H9 (cell line): ENCODE data around the gene FAM3D. TPM values are rescaled to one million over a fixed set of nuclear protein-coding genes. Genes with fewer than 3 reads are reported as not detected.
"Not testable (repeated sequence)": the region's sequence is repeated elsewhere in the genome, so short reads cannot be mapped to it uniquely, and the experiment has no call there.

ENCODE experiments used
- DNase-seq: peaks from one replicate; pipeline ENCODE4 v3.0.0-alpha.2; 2017
- H2AFZ ChIP-seq: one replicate; pipeline ENCODE4 v1.6.1; 2013; ENCODE audit warnings: mild to moderate bottlenecking, low read length, control low read depth, moderate library complexity
- H2AK5ac ChIP-seq: 2 replicates; pipeline ENCODE4 v1.6.1; 2013; ENCODE audit warnings: low read length, control low read depth, mixed read lengths; ENCODE audit not compliant: insufficient read length
- H2BK120ac ChIP-seq: one replicate; pipeline ENCODE4 v1.6.1; 2013; ENCODE audit warnings: low read depth, mild to moderate bottlenecking, low read length, control low read depth, inconsistent platforms; ENCODE audit not compliant: poor library complexity, severe bottlenecking
- H2BK12ac ChIP-seq: 2 replicates; pipeline ENCODE4 v1.6.1; 2013; ENCODE audit warnings: low read length, control low read depth, mixed read lengths, low read depth; ENCODE audit not compliant: insufficient read length
- H2BK15ac ChIP-seq: 2 replicates; pipeline ENCODE4 v1.6.1; 2013; ENCODE audit warnings: low read depth, low read length, control low read depth
- H2BK20ac ChIP-seq: one replicate; pipeline ENCODE4 v1.6.1; 2013; ENCODE audit warnings: low read depth, mild to moderate bottlenecking, low read length, control low read depth, inconsistent platforms; ENCODE audit not compliant: poor library complexity, severe bottlenecking
- H2BK5ac ChIP-seq: 2 replicates; pipeline ENCODE4 v1.6.1; 2013; ENCODE audit warnings: low read length, control low read depth, mixed read lengths; ENCODE audit not compliant: insufficient read length
- H3K14ac ChIP-seq: 2 replicates; pipeline ENCODE4 v1.6.1; 2013; ENCODE audit warnings: low read length, control low read depth; ENCODE audit not compliant: insufficient read depth
- H3K18ac ChIP-seq: 2 replicates; pipeline ENCODE4 v1.6.1; 2013; ENCODE audit warnings: low read depth, mild to moderate bottlenecking, mixed read lengths, low read length, control low read depth; ENCODE audit not compliant: insufficient read length
- H3K23ac ChIP-seq: 2 replicates; pipeline ENCODE4 v1.6.1; 2013; ENCODE audit warnings: low read length, control low read depth, mixed read lengths, low read depth; ENCODE audit not compliant: insufficient read length
- H3K23me2 ChIP-seq: 2 replicates; pipeline ENCODE4 v1.6.1; 2013; ENCODE audit warnings: low read depth, mild to moderate bottlenecking, mixed read lengths, low read length, control low read depth; ENCODE audit not compliant: insufficient read length, poor library complexity, severe bottlenecking
- H3K27ac ChIP-seq: 2 replicates; pipeline ENCODE4 v1.5.1; 2013; ENCODE audit warnings: low read length, control low read depth, mixed read lengths, low read depth; ENCODE audit not compliant: insufficient read length
- H3K27me3 ChIP-seq: 2 replicates; pipeline ENCODE4 v1.6.1; 2013; ENCODE audit warnings: low read length, control low read depth, inconsistent platforms; ENCODE audit not compliant: insufficient read depth
- H3K4ac ChIP-seq: 2 replicates; pipeline ENCODE4 v1.6.1; 2013; ENCODE audit warnings: low read depth, mild to moderate bottlenecking, control low read depth, inconsistent platforms, low read length, moderate library complexity
- H3K4me1 ChIP-seq: 2 replicates; pipeline ENCODE4 v1.6.1; 2013; ENCODE audit warnings: low read length, control low read depth, inconsistent platforms; ENCODE audit not compliant: insufficient read depth
- H3K4me2 ChIP-seq: 2 replicates; pipeline ENCODE4 v1.6.1; 2013; ENCODE audit warnings: low read length, control low read depth, mixed read lengths; ENCODE audit not compliant: insufficient read length, insufficient read depth
- H3K56ac ChIP-seq: 2 replicates; pipeline ENCODE4 v1.6.1; 2013; ENCODE audit warnings: low read depth, mild to moderate bottlenecking, mixed read lengths, low read length, control low read depth; ENCODE audit not compliant: insufficient read length
- H3K79me1 ChIP-seq: 2 replicates; pipeline ENCODE4 v1.6.1; 2013; ENCODE audit warnings: low read depth, mild to moderate bottlenecking, moderate library complexity, low read length, control low read depth, inconsistent platforms; ENCODE audit not compliant: insufficient read depth, poor library complexity, severe bottlenecking
- H3K79me2 ChIP-seq: 2 replicates; pipeline ENCODE4 v1.6.1; 2013; ENCODE audit warnings: low read length, control low read depth, inconsistent platforms; ENCODE audit not compliant: insufficient read depth
- H3K9ac ChIP-seq: 2 replicates; pipeline ENCODE4 v1.6.1; 2013; ENCODE audit warnings: low read length, control low read depth, mixed read lengths; ENCODE audit not compliant: insufficient read length; ENCODE audit errors: extremely low read depth
- H3K9me3 ChIP-seq: one replicate; pipeline ENCODE4 v1.6.1; 2013; ENCODE audit warnings: low read depth, low read length, inconsistent platforms; ENCODE audit not compliant: control insufficient read depth
- H3T11ph ChIP-seq: one replicate; pipeline ENCODE4 v1.6.1; 2013; ENCODE audit warnings: mild to moderate bottlenecking, low read length, control low read depth, inconsistent platforms
- H4K20me1 ChIP-seq: one replicate; pipeline ENCODE4 v1.6.1; 2013; ENCODE audit not compliant: control insufficient read depth, insufficient read length, insufficient read depth
- H4K5ac ChIP-seq: 2 replicates; pipeline ENCODE4 v1.6.1; 2013; ENCODE audit warnings: low read depth, mild to moderate bottlenecking, mixed read lengths, low read length, control low read depth; ENCODE audit not compliant: insufficient read length
- H4K8ac ChIP-seq: replicated peaks from 2 replicates; pipeline ENCODE4 v1.6.1; 2013; ENCODE audit warnings: low read length, control low read depth, mixed read lengths, low read depth; ENCODE audit not compliant: insufficient read length
- H4K91ac ChIP-seq: 2 replicates; pipeline ENCODE4 v1.6.1; 2013; ENCODE audit warnings: low read depth, mild to moderate bottlenecking, moderate library complexity, mixed read lengths, low read length, control low read depth; ENCODE audit not compliant: insufficient read length
- H3K27ac Mint-ChIP-seq, 3 experiments: 2 replicates in 2 of 3; 3 replicates in 1 of 3; pipeline ENCODE4 v1.8.0; 2020 to 2021; ENCODE audit warnings: mixed read lengths in 3 of 3, mild to moderate bottlenecking in 1 of 3, moderate library complexity in 1 of 3
- H3K27me3 Mint-ChIP-seq: 2 replicates; pipeline ENCODE4 v1.8.0; 2021; ENCODE audit warnings: low read depth, mild to moderate bottlenecking, moderate library complexity, mixed read lengths
- H3K36me3 Mint-ChIP-seq, 3 experiments: 2 replicates in 2 of 3; 3 replicates in 1 of 3; pipeline ENCODE4 v1.8.0; 2020 to 2021; ENCODE audit warnings: low read depth in 3 of 3, mixed read lengths in 3 of 3; ENCODE audit not compliant: insufficient read depth in 1 of 3
- H3K4me1 Mint-ChIP-seq, 2 experiments: 2 replicates each; pipeline ENCODE4 v1.8.0; 2020; ENCODE audit warnings: mixed read lengths in 2 of 2
- H3K4me3 Mint-ChIP-seq, 2 experiments: 2 replicates in 1 of 2; 3 replicates in 1 of 2; pipeline ENCODE4 v1.8.0; 2020 to 2021; ENCODE audit warnings: mild to moderate bottlenecking in 2 of 2, mixed read lengths in 2 of 2, moderate library complexity in 1 of 2
- H3K9me3 Mint-ChIP-seq, 2 experiments: 2 replicates in 1 of 2; 3 replicates in 1 of 2; pipeline ENCODE4 v1.8.0; 2020; ENCODE audit warnings: mild to moderate bottlenecking in 2 of 2, mixed read lengths in 2 of 2, moderate library complexity in 1 of 2
- CTCF ChIP-seq: fragments of 200-600 bp; sonication (generic); conservative IDR thresholded peaks from 3 replicates; pipeline ENCODE4 v1.8.0; 2021; ENCODE audit warnings: antibody characterized with exemption, mild to moderate bottlenecking
- WGBS: extraction: QIAGEN DNeasy Blood & Tissue Kit; methylation state at CpG from one replicate; pipeline ENCODE4 v1.1.7; 2013; ENCODE audit warnings: missing lambda C conversion rate, low lambda C conversion rate, mixed read lengths; ENCODE audit not compliant: insufficient read length; ENCODE audit errors: extremely low coverage; 5-methylcytosine and 5-hydroxymethylcytosine counted together
- total RNA-seq: library from RNA; stranded (reverse); gene quantifications from 2 replicates; pipeline ENCODE4 v1.2.1, GENCODE V29; 2021

FAM3D gene
- total RNA-seq, 1 experiment from 2014 or later, result not detected

GRCh38 chr3:58711871-58712270 lies 45.3 kb upstream of the FAM3D start:
- no peak overlapping the region for H3K4me2 ChIP-seq
- no peaks in the 10 kb centered on the region for H3K23me2 ChIP-seq
- no peaks in the 10 kb centered on the region; a peak in 2 of 7 replicates for H3K36me3 Mint-ChIP-seq
- H3K27me3 ChIP-seq, result no peaks in the 10 kb centered on the region
- no peak overlapping the region; a peak in 1 of 7 replicates for H3K27ac Mint-ChIP-seq
- no peak overlapping the region for H2BK120ac ChIP-seq
- H4K91ac ChIP-seq, result no peak overlapping the region
- no peak for DNase-seq
- H3K23ac ChIP-seq, result no peak overlapping the region
- no peaks in the 10 kb centered on the region for H4K20me1 ChIP-seq
- no peak overlapping the region for H2AFZ ChIP-seq
- H4K8ac ChIP-seq, result no peak overlapping the region
- no peak overlapping the region for H3K27ac ChIP-seq
- WGBS, result no CpG with 5 or more reads among the region's 8 CpGs
- H3K9me3 ChIP-seq, result no peaks in the 10 kb centered on the region
- H3K18ac ChIP-seq, result no peak overlapping the region
- H3K4ac ChIP-seq, result no peak overlapping the region
- H3K9ac ChIP-seq, result no peak overlapping the region
- peaks cover 0 to 3% of the 10 kb centered on the region in 2 experiments; a peak in 3 of 5 replicates for H3K9me3 Mint-ChIP-seq
- no peaks in the 10 kb centered on the region for H3K4me1 Mint-ChIP-seq
- H3K56ac ChIP-seq, result no peak overlapping the region
- no peaks in the 10 kb centered on the region for H3K79me1 ChIP-seq
- no peak overlapping the region for H3K4me3 Mint-ChIP-seq
- no peak overlapping the region for H2BK12ac ChIP-seq
- no peak overlapping the region for H3T11ph ChIP-seq
- H2AK5ac ChIP-seq, result no peak overlapping the region
- H2BK15ac ChIP-seq, result no peak overlapping the region
- H3K14ac ChIP-seq, result no peak overlapping the region
- H2BK20ac ChIP-seq, result no peak overlapping the region
- TF ChIP-seq CTCF, result no peak
- H3K79me2 ChIP-seq, result no peaks in the 10 kb centered on the region
- H4K5ac ChIP-seq, result no peak overlapping the region
- no peaks in the 10 kb centered on the region for H3K4me1 ChIP-seq
- H2BK5ac ChIP-seq, result no peak overlapping the region
- peaks cover 3% of the 10 kb centered on the region; the same call in 1 of the 2 replicates for H3K27me3 Mint-ChIP-seq

GRCh38 chr3:58708983-58709382 lies 42.4 kb upstream of the FAM3D start:
- WGBS, result no CpG with 5 or more reads among the region's 3 CpGs
- H4K5ac ChIP-seq, H2BK5ac ChIP-seq, H2BK15ac ChIP-seq, H3K27ac Mint-ChIP-seq, H3K56ac ChIP-seq, H3K27me3 Mint-ChIP-seq, H3K9me3 ChIP-seq, H3K27ac ChIP-seq, H3K36me3 Mint-ChIP-seq, H3K18ac ChIP-seq, H4K20me1 ChIP-seq, H3K4me2 ChIP-seq, H2BK12ac ChIP-seq, H3K9me3 Mint-ChIP-seq, H3K79me2 ChIP-seq, H3K79me1 ChIP-seq, H3K23ac ChIP-seq, H3K4ac ChIP-seq, H3T11ph ChIP-seq, H2AK5ac ChIP-seq, H3K4me1 Mint-ChIP-seq, H3K27me3 ChIP-seq, H3K9ac ChIP-seq, H3K4me3 Mint-ChIP-seq, H4K8ac ChIP-seq, H2BK120ac ChIP-seq, H2BK20ac ChIP-seq, H4K91ac ChIP-seq, H3K4me1 ChIP-seq, H3K14ac ChIP-seq, H3K23me2 ChIP-seq, DNase-seq, H2AFZ ChIP-seq: not testable (repeated sequence)
